Trophoblast cell (in vitro differentiated cells and primary cell): ENCODE measurements around the gene POMT2.

Experiments
- DNase-seq, 2 donors: peaks; one replicate each; pipeline ENCODE4 v3.0.0-alpha.2; 2016
- H2AFZ ChIP-seq: 2 replicates; pipeline ENCODE4 v1.6.1; 2013; ENCODE audit warnings: low read length, moderate library complexity, mild to moderate bottlenecking; ENCODE audit not compliant: insufficient read depth, poor library complexity
- H2AK5ac ChIP-seq: 2 replicates; pipeline ENCODE4 v1.6.1; 2013; ENCODE audit warnings: mild to moderate bottlenecking, low read length
- H2BK120ac ChIP-seq: 2 replicates; pipeline ENCODE4 v1.6.1; 2013; ENCODE audit warnings: low read length, mild to moderate bottlenecking, moderate library complexity; ENCODE audit not compliant: insufficient read depth, poor library complexity
- H2BK12ac ChIP-seq: 2 replicates; pipeline ENCODE4 v1.6.1; 2013; ENCODE audit warnings: mild to moderate bottlenecking, low read length, moderate library complexity
- H2BK5ac ChIP-seq: 2 replicates; pipeline ENCODE4 v1.6.1; 2013; ENCODE audit warnings: low read length, low read depth, moderate library complexity, mild to moderate bottlenecking; ENCODE audit not compliant: poor library complexity
- H3K14ac ChIP-seq: 2 replicates; pipeline ENCODE4 v1.6.1; 2013; ENCODE audit warnings: mild to moderate bottlenecking, low read length
- H3K18ac ChIP-seq: 2 replicates; pipeline ENCODE4 v1.6.1; 2013; ENCODE audit warnings: mild to moderate bottlenecking, low read length
- H3K23ac ChIP-seq: 2 replicates; pipeline ENCODE4 v1.6.1; 2013; ENCODE audit warnings: low read length
- H3K27ac ChIP-seq: 2 replicates; pipeline ENCODE4 v1.5.1; 2013; ENCODE audit warnings: low read depth, mild to moderate bottlenecking, inconsistent platforms, low read length, moderate library complexity
- H3K27me3 ChIP-seq: 2 replicates; pipeline ENCODE4 v1.6.1; 2013; ENCODE audit warnings: inconsistent platforms, mild to moderate bottlenecking, low read length, moderate library complexity; ENCODE audit not compliant: insufficient read depth
- H3K36me3 ChIP-seq, 2 experiments: 1 replicate in 1 of 2; 2 replicates in 1 of 2; pipeline ENCODE4 v1.6.1; 2013; ENCODE audit warnings: low read length in 2 of 2, mild to moderate bottlenecking in 2 of 2, moderate library complexity in 1 of 2; ENCODE audit not compliant: insufficient read depth in 2 of 2, control insufficient read depth in 1 of 2
- H3K4ac ChIP-seq: 2 replicates; pipeline ENCODE4 v1.6.1; 2013; ENCODE audit warnings: low read depth, mild to moderate bottlenecking, low read length, moderate library complexity
- H3K4me1 ChIP-seq, 2 experiments: 1 replicate in 1 of 2; 2 replicates in 1 of 2; pipeline ENCODE4 v1.6.1; 2013; ENCODE audit warnings: low read length in 2 of 2, mild to moderate bottlenecking in 2 of 2, moderate library complexity in 1 of 2; ENCODE audit not compliant: insufficient read depth in 2 of 2, control insufficient read depth in 1 of 2
- H3K4me2 ChIP-seq: 2 replicates; pipeline ENCODE4 v1.6.1; 2013; ENCODE audit warnings: inconsistent platforms, mild to moderate bottlenecking, low read length, moderate library complexity
- H3K4me3 ChIP-seq: 2 replicates; pipeline ENCODE4 v1.5.1; 2013; ENCODE audit warnings: mild to moderate bottlenecking, low read depth, low read length, inconsistent platforms
- H3K79me1 ChIP-seq: one replicate; pipeline ENCODE4 v1.6.1; 2013; ENCODE audit warnings: low read length
- H3K79me2 ChIP-seq: 2 replicates; pipeline ENCODE4 v1.6.1; 2013; ENCODE audit warnings: low read length, mild to moderate bottlenecking; ENCODE audit not compliant: control insufficient read depth, insufficient read depth, poor library complexity
- H3K9ac ChIP-seq: 2 replicates; pipeline ENCODE4 v1.6.1; 2013; ENCODE audit warnings: mild to moderate bottlenecking, low read length
- H3K9me3 ChIP-seq: 2 replicates; pipeline ENCODE4 v1.6.1; 2013; ENCODE audit warnings: low read depth, mild to moderate bottlenecking, control low read depth, inconsistent platforms, low read length; ENCODE audit not compliant: insufficient read depth
- H4K12ac ChIP-seq: 2 replicates; pipeline ENCODE4 v1.6.1; 2013; ENCODE audit warnings: low read depth, mild to moderate bottlenecking, low read length, moderate library complexity
- H4K8ac ChIP-seq: 2 replicates; pipeline ENCODE4 v1.6.1; 2013; ENCODE audit warnings: low read depth, mild to moderate bottlenecking, low read length, moderate library complexity
- H4K91ac ChIP-seq: one replicate; pipeline ENCODE4 v1.6.1; 2013; ENCODE audit warnings: low read depth, mild to moderate bottlenecking, low read length, moderate library complexity
- WGBS: extraction: QIAGEN DNeasy Blood & Tissue Kit; methylation state at CpG from one replicate; pipeline ENCODE4 v1.1.7; 2013; ENCODE audit warnings: missing lambda C conversion rate; ENCODE audit not compliant: insufficient read length, insufficient coverage; ENCODE audit errors: extremely low coverage; 5-methylcytosine and 5-hydroxymethylcytosine counted together

Gene POMT2

DNA sequence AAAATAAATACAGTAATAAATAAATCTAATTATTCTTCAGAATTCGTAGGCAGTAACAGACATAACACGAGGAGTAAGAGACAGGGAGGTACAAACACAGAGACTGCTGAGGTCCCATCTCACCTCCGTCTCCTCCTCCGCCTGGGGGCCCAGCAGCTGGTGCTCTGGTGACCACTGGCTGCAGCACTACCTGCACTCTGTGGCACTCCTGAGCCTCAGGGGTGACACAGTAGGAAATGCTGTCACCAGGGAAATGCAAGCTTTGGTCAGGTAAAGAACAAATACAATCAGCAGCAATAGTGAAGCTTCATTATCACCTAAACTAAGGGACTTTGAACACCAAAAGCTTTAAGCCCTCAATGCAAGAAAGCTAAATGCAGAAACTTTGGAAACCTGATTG lies 19.7 kb upstream of the POMT2 start:
- Histone ChIP-seq H3K4me1 (peaks cover 0 to 2% of the 10 kb centered on the region in 2 experiments), H4K8ac (no peak overlapping the region), H2BK120ac (no peak overlapping the region), H3K14ac (no peak overlapping the region), H3K4ac (no peak overlapping the region), H3K27ac (no peak overlapping the region), H4K91ac (no peak overlapping the region), H3K27me3 (no peaks in the 10 kb centered on the region), H3K36me3 (peaks cover 6 to 14% of the 10 kb centered on the region in 2 experiments), H3K79me1 (no peaks in the 10 kb centered on the region), H2BK5ac (no peak overlapping the region), H2AFZ (no peak overlapping the region), H4K12ac (no peak overlapping the region), H3K79me2 (no peaks in the 10 kb centered on the region), H3K9ac (no peak overlapping the region), H3K23ac (no peak overlapping the region), H3K4me3 (no peak overlapping the region), H2AK5ac (no peak overlapping the region), H3K9me3 (peaks cover 4% of the 10 kb centered on the region), H2BK12ac (no peak overlapping the region), H3K18ac (no peak overlapping the region), H3K4me2 (no peak overlapping the region)
- WGBS, result no CpG with 5 or more reads among the region's 4 CpGs
- DNase-seq, result no peak

DNA sequence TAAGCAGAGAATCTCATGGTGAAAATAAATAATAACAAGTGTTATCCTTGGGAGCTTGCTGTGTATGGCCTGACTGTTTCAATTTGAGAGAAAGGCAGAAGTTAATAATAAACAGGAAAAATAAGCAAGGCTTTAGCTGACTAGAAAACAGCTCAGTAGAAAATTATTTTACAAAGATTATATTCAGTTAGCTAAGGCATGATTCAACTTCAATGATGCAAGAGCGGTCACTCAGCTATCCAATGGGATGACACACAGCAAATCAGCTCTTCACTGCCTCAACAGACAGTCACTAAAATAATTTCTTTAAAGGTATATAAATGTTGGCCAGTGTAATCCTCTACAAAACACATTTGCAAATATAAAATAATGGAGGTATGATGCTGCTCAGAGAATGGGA lies 18.7 kb upstream of the POMT2 start:
- H3K4me1 ChIP-seq, result peaks cover 0 to 2% of the 10 kb centered on the region in 2 experiments
- no peak overlapping the region for H3K18ac ChIP-seq
- H3K36me3 ChIP-seq, result peaks cover 6 to 14% of the 10 kb centered on the region in 2 experiments
- H3K79me1 ChIP-seq, result no peaks in the 10 kb centered on the region
- H4K12ac ChIP-seq, result no peak overlapping the region
- no peak overlapping the region for H2AFZ ChIP-seq
- H3K23ac ChIP-seq, result no peak overlapping the region
- DNase-seq, result peak in 1 of 2 donors; percentile 37
- peaks cover 4% of the 10 kb centered on the region for H3K9me3 ChIP-seq
- no peak overlapping the region for H3K27ac ChIP-seq
- H2BK5ac ChIP-seq, result no peak overlapping the region
- H2BK12ac ChIP-seq, result no peak overlapping the region
- H3K79me2 ChIP-seq, result no peaks in the 10 kb centered on the region
- no peak overlapping the region for H3K14ac ChIP-seq
- no peak overlapping the region for H4K8ac ChIP-seq
- no peaks in the 10 kb centered on the region for H3K27me3 ChIP-seq
- WGBS, result no CpG with 5 or more reads among the region's 1 CpG
- no peak overlapping the region for H2AK5ac ChIP-seq
- H3K4me2 ChIP-seq, result no peak overlapping the region
- no peak overlapping the region for H3K4me3 ChIP-seq
- H4K91ac ChIP-seq, result no peak overlapping the region
- H3K4ac ChIP-seq, result no peak overlapping the region
- no peak overlapping the region for H2BK120ac ChIP-seq
- no peak overlapping the region for H3K9ac ChIP-seq

DNA sequence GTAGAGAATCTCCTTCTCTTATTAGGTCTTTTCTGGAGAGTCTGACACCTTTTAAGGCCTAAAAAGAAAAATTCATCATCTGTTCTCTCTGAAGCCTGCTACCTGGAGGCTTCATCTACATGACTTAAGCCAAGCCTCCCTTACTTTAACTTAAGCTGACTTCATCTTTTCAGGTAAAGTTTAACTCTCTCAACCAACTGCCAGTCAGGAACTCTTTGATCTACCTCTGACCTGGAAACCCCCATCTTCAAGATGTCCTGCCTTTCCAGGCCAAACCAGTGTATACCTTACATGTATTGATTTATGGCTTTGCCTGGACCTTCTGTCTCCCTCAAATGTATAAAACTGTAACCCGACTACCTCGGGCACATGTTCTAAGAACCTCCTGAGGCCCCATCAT lies 17.6 kb upstream of the POMT2 start:
- no peak overlapping the region for H3K14ac ChIP-seq
- no peak overlapping the region for H2AFZ ChIP-seq
- no peak overlapping the region for H2BK12ac ChIP-seq
- H4K91ac ChIP-seq, result no peak overlapping the region
- H3K36me3 ChIP-seq, result peaks cover 6 to 14% of the 10 kb centered on the region in 2 experiments
- H2AK5ac ChIP-seq, result no peak overlapping the region
- no peak overlapping the region for H4K8ac ChIP-seq
- H3K18ac ChIP-seq, result no peak overlapping the region
- H3K27me3 ChIP-seq, result no peaks in the 10 kb centered on the region
- peaks cover 4% of the 10 kb centered on the region for H3K9me3 ChIP-seq
- H3K23ac ChIP-seq, result no peak overlapping the region
- no peak overlapping the region for H3K9ac ChIP-seq
- no peaks in the 10 kb centered on the region for H3K79me1 ChIP-seq
- no peak for DNase-seq
- no CpG with 5 or more reads among the region's 2 CpGs for WGBS
- H3K4me1 ChIP-seq, result peaks cover 0 to 2% of the 10 kb centered on the region in 2 experiments
- H3K4ac ChIP-seq, result no peak overlapping the region
- no peak overlapping the region for H2BK5ac ChIP-seq
- no peak overlapping the region for H3K4me2 ChIP-seq
- H4K12ac ChIP-seq, result no peak overlapping the region
- no peak overlapping the region for H2BK120ac ChIP-seq
- H3K27ac ChIP-seq, result no peak overlapping the region
- no peaks in the 10 kb centered on the region for H3K79me2 ChIP-seq
- H3K4me3 ChIP-seq, result no peak overlapping the region

DNA sequence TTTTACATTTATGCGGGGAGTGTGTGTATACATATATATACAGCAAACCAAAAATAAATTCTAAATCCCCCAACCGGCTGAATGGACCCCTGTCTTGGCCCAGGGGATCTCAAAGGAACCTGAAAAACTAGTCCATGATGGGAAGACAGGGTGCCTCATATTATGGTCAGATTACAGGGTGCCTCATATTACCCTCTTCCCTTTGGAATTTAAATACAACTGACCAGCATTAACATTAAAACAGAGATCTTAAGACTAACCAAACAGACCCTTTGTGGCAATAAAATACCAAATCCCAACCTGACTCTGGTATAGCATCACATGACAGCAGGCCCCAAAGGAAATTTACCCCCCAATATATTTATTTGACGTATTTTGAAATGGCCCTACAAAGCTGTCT lies 17.2 kb upstream of the POMT2 start:
- Histone ChIP-seq H3K27me3 (no peaks in the 10 kb centered on the region), H2AFZ (no peak overlapping the region), H3K4me2 (no peak overlapping the region), H2BK120ac (no peak overlapping the region), H3K9ac (no peak overlapping the region), H4K12ac (no peak overlapping the region), H4K91ac (no peak overlapping the region), H3K36me3 (peaks cover 6 to 14% of the 10 kb centered on the region in 2 experiments), H2AK5ac (no peak overlapping the region), H2BK5ac (no peak overlapping the region), H4K8ac (no peak overlapping the region), H3K79me2 (no peaks in the 10 kb centered on the region), H3K23ac (no peak overlapping the region), H3K4ac (no peak overlapping the region), H3K27ac (no peak overlapping the region), H3K4me1 (no peaks in the 10 kb centered on the region), H2BK12ac (no peak overlapping the region), H3K4me3 (no peak overlapping the region), H3K18ac (no peak overlapping the region), H3K14ac (no peak overlapping the region), H3K9me3 (peaks cover 4% of the 10 kb centered on the region), H3K79me1 (no peaks in the 10 kb centered on the region)
- WGBS, result no CpG with 5 or more reads among the region's 3 CpGs
- DNase-seq, result no peak
